ENCODE measurements around the gene NGLY1.
A peak's percentile ranks its signal among the peaks of the same experiment; 100 is the strongest.

NGLY1 gene

GRCh38 chr3:25804676-25805075 is 21.4 kb upstream of the NGLY1 start:
- no peaks in the 10 kb centered on the region for H4K20me1 ChIP-seq (ENCODE audit: insufficient read depth, low read length)
- TF ChIP-seq EZH2phosphoT487 (IDR thresholded peaks at IDR 0.05; ENCODE audit: low read depth): no peak
- TF ChIP-seq CTCF (IDR thresholded peaks at IDR 0.05; ENCODE audit: low read depth, low read length): no peak
- peaks cover 5% of the 10 kb centered on the region for H3K4me1 ChIP-seq (ENCODE audit: low read length)

GRCh38 chr3:25803833-25804232 is 20.6 kb upstream of the NGLY1 start:
- Histone ChIP-seq H3K4me2 (ENCODE audit: low read length) (no peak overlapping the region), H3K4me3 (ENCODE audit: low read length) (no peak overlapping the region), H4K20me1 (ENCODE audit: insufficient read depth, low read length) (no peaks in the 10 kb centered on the region), H3K9ac (ENCODE audit: low read length) (no peak overlapping the region), H2AFZ (ENCODE audit: low read depth, low read length) (no peak overlapping the region), H3K27me3 (ENCODE audit: low read depth, low read length) (no peaks in the 10 kb centered on the region), H3K4me1 (ENCODE audit: low read length) (peaks cover 5% of the 10 kb centered on the region), H3K36me3 (replicated peaks; ENCODE audit: low read depth, low read length) (no peaks in the 10 kb centered on the region), H3K27ac (ENCODE audit: low read length) (no peak overlapping the region), H3K79me2 (ENCODE audit: low read length) (no peaks in the 10 kb centered on the region), H3K9me3 (ENCODE audit: insufficient read depth, low read length) (no peaks in the 10 kb centered on the region)
- TF ChIP-seq EZH2phosphoT487 (IDR thresholded peaks at IDR 0.05; ENCODE audit: low read depth): no peak
- TF ChIP-seq CTCF (IDR thresholded peaks at IDR 0.05; ENCODE audit: low read depth, low read length): no peak

More at GRCh38 chr3:25804676-25805075, 21.4 kb upstream of the NGLY1 start:
- Histone ChIP-seq H3K27ac (ENCODE audit: low read length) (no peak overlapping the region), H2AFZ (ENCODE audit: low read depth, low read length) (no peak overlapping the region), H3K27me3 (ENCODE audit: low read depth, low read length) (no peaks in the 10 kb centered on the region), H3K79me2 (ENCODE audit: low read length) (no peaks in the 10 kb centered on the region), H3K9ac (ENCODE audit: low read length) (no peak overlapping the region), H3K4me3 (ENCODE audit: low read length) (no peak overlapping the region), H3K9me3 (ENCODE audit: insufficient read depth, low read length) (no peaks in the 10 kb centered on the region), H3K4me2 (ENCODE audit: low read length) (no peak overlapping the region), H3K36me3 (replicated peaks; ENCODE audit: low read depth, low read length) (no peaks in the 10 kb centered on the region)

- Histone ChIP-seq H3K79me2 (ENCODE audit: low read length) (no peaks in the 10 kb centered on the region), H3K9me3 (ENCODE audit: insufficient read depth, low read length) (no peaks in the 10 kb centered on the region), H3K27me3 (ENCODE audit: low read depth, low read length) (no peaks in the 10 kb centered on the region), H3K4me1 (ENCODE audit: low read length) (peaks cover 5% of the 10 kb centered on the region), H3K9ac (ENCODE audit: low read length) (no peak overlapping the region), H3K27ac (ENCODE audit: low read length) (no peak overlapping the region), H3K4me3 (ENCODE audit: low read length) (no peak overlapping the region), H3K36me3 (replicated peaks; ENCODE audit: low read depth, low read length) (no peaks in the 10 kb centered on the region), H3K4me2 (ENCODE audit: low read length) (no peak overlapping the region), H4K20me1 (ENCODE audit: insufficient read depth, low read length) (no peaks in the 10 kb centered on the region), H2AFZ (ENCODE audit: low read depth, low read length) (no peak overlapping the region)
- TF ChIP-seq CTCF (IDR thresholded peaks at IDR 0.05; ENCODE audit: low read depth, low read length) (no peak), EZH2phosphoT487 (IDR thresholded peaks at IDR 0.05; ENCODE audit: low read depth) (no peak)
These were observed 18.5 kb upstream of the NGLY1 start for GRCh38 chr3:25801786-25802185.

- peaks cover 17% of the 10 kb centered on the region for H3K4me1 ChIP-seq (ENCODE audit: low read length)
- no peak for TF ChIP-seq CTCF (IDR thresholded peaks at IDR 0.05; ENCODE audit: low read depth, low read length)
- no peak for TF ChIP-seq EZH2phosphoT487 (IDR thresholded peaks at IDR 0.05; ENCODE audit: low read depth)
- peak within 1 kb of the TSS; percentile 83 for H3K4me2 ChIP-seq (ENCODE audit: low read length)
- H3K79me2 ChIP-seq (ENCODE audit: low read length): peaks cover 15% of the 10 kb centered on the region
- peaks cover 5% of the 10 kb centered on the region for H3K36me3 ChIP-seq (replicated peaks; ENCODE audit: low read depth, low read length)
- no peaks in the 10 kb centered on the region for H4K20me1 ChIP-seq (ENCODE audit: insufficient read depth, low read length)
- peak within 1 kb of the TSS; percentile 90 for H2AFZ ChIP-seq (ENCODE audit: low read depth, low read length)
- no peaks in the 10 kb centered on the region for H3K9me3 ChIP-seq (ENCODE audit: insufficient read depth, low read length)
- H3K4me3 ChIP-seq (ENCODE audit: low read length): peak within 1 kb of the TSS; percentile 82
- peak within 1 kb of the TSS; percentile 78 for H3K27ac ChIP-seq (ENCODE audit: low read length)
- no peaks in the 10 kb centered on the region for H3K27me3 ChIP-seq (ENCODE audit: low read depth, low read length)
- peak within 1 kb of the TSS; percentile 81 for H3K9ac ChIP-seq (ENCODE audit: low read length)
These were observed 6.6 kb upstream of the NGLY1 start, which contains the start of gene OXSM for GRCh38 chr3:25789596-25790556. OXSM (plus strand) TSS chr3:25790090; CDS start chr3:25791021, 931 bp downstream.
